Memory B cell (primary cell): ENCODE data around the gene SLC16A11.
"Not testable (repeated sequence)": the region's sequence is repeated elsewhere in the genome, so short reads cannot be mapped to it uniquely, and the experiment has no call there.

Experiments
- ATAC-seq: fragments of 150-1000 bp; cut with Tn5 transposase; 2 replicates; pipeline ENCODE4 v1.10.0; 2021; ENCODE audit warnings: low read depth, mild to moderate bottlenecking, moderate library complexity
- DNase-seq, 2 donors: peaks; one replicate each; pipeline ENCODE4 v3.0.0; 2022; ENCODE audit warnings: low spot score in 2 of 2
- H3K27ac Mint-ChIP-seq: one replicate; pipeline ENCODE4 v1.8.0; 2022; ENCODE audit warnings: mild to moderate bottlenecking, moderate library complexity, mixed read lengths
- H3K27me3 Mint-ChIP-seq: one replicate; pipeline ENCODE4 v1.8.0; 2022; ENCODE audit warnings: mixed read lengths
- H3K36me3 Mint-ChIP-seq: one replicate; pipeline ENCODE4 v1.8.0; 2022; ENCODE audit warnings: mild to moderate bottlenecking, mixed read lengths
- H3K4me1 Mint-ChIP-seq: one replicate; pipeline ENCODE4 v1.8.0; 2022; ENCODE audit warnings: mixed read lengths
- H3K4me3 Mint-ChIP-seq: one replicate; pipeline ENCODE4 v1.8.0; 2022; ENCODE audit warnings: mild to moderate bottlenecking, moderate library complexity, mixed read lengths
- H3K9me3 Mint-ChIP-seq: one replicate; pipeline ENCODE4 v1.8.0; 2022; ENCODE audit warnings: mixed read lengths

Gene SLC16A11, protein sequence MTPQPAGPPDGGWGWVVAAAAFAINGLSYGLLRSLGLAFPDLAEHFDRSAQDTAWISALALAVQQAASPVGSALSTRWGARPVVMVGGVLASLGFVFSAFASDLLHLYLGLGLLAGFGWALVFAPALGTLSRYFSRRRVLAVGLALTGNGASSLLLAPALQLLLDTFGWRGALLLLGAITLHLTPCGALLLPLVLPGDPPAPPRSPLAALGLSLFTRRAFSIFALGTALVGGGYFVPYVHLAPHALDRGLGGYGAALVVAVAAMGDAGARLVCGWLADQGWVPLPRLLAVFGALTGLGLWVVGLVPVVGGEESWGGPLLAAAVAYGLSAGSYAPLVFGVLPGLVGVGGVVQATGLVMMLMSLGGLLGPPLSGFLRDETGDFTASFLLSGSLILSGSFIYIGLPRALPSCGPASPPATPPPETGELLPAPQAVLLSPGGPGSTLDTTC

DNA sequence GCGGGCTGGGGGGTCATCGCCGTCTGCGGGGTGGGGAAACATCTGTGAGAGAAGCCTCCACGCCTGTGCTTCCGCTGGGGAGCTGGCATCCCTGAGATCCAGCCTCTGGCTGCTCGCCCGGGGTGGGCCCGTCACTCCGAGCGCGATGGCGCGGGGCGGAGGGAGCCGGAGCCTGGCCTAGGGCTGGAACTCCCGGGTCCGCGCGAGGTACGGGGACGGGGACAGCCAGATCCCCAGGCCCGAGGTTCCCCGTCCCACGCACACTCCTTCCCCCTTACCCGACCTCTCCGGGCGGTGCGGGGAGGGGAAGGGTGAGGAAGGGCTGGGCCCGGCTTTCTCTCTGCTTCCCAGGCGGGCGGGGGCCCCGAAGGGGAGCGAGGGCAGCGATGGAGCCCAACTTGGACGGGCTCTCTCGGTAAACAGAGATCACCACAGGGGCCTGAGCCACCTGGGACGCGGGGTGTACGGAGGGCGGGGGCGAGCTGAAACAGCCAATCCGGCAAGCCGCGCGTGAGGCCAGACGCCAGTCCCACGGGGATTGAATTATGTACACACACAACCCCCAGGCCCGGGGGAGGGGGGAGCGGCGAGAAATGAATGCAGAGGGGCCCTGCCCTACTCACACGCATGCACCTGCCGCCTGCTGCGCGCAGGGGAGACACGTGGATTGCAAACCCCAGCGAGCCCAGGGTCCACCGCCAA, at the start of gene SLC16A11:
TSS of gene SLC16A11 (minus strand) at position 596 of the 702 bp plus-strand sequence. CDS start at position 17, 579 bp downstream.
- ATAC-seq = peak; percentile 35
- Mint-ChIP-seq H3K27me3 (no peaks in the 10 kb centered on the region), H3K27ac (peak within 1 kb of the TSS; percentile 87), H3K9me3 (no peaks in the 10 kb centered on the region), H3K36me3 (peaks cover 4% of the 10 kb centered on the region), H3K4me3 (peak within 1 kb of the TSS; percentile 83), H3K4me1 (peaks cover 31% of the 10 kb centered on the region)
- DNase-seq = peak; percentile 36 to 59

DNA sequence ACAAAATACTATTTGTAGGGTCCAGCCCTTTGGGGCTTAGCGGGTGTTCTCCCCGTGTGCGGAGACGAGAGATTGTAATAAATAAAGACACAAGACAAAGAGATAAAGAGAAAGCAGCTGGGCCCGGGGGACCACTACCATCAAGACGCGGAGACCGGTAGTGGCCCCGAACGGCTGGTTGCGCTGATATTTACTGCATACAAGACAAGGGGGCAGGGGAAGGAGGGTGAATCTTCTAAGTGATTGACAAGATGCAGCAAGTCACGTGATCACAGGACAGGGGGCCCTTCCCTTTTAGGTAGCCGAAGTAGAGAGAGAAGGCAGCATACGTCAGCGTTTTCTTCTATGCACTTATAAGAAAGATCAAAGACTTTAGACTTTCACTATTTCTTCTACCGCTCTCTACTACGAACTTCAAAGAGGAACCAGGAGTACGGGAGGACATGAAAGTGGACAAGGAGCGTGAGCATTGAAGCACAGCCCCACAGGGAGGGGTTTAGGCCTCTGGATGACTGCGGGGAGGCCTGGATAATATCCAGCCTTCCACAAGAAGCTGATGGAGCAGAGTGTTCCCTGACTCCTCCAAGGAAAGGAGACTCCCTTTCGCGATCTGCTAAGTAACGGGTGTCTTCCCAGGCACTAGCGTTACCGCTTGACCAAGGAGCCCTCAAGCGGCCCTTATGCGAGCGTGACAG, 47.6 kb upstream of the SLC16A11 start:
- peaks cover 11% of the 10 kb centered on the region for H3K27me3 Mint-ChIP-seq
- peaks cover 22% of the 10 kb centered on the region for H3K4me1 Mint-ChIP-seq
- H3K9me3 Mint-ChIP-seq, ATAC-seq, DNase-seq, H3K27ac Mint-ChIP-seq, H3K36me3 Mint-ChIP-seq, H3K4me3 Mint-ChIP-seq: not testable (repeated sequence)

DNA sequence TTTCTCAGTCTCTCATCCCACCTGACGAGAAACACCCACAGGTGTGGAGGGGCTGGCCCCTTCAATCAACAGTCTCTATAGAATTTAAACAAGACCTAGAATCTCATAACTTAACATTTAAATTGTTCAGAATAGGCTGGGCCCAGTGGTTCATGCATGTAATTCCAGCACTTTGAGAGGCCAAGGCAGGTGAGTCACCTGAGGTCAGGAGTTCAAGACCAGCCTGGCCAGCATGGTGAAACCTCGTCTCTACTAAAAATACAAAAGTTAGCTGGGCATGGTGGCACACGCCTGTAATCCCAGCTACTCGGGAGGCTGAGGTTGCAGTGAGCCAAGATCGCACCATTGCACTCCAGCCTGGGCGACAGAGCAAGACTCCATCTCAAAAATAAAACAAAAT, 45.7 kb upstream of the SLC16A11 start:
- H3K27ac Mint-ChIP-seq, ATAC-seq, H3K36me3 Mint-ChIP-seq, H3K4me3 Mint-ChIP-seq, DNase-seq, H3K4me1 Mint-ChIP-seq, H3K9me3 Mint-ChIP-seq: not testable (repeated sequence)
- peaks cover 14% of the 10 kb centered on the region for H3K27me3 Mint-ChIP-seq

DNA sequence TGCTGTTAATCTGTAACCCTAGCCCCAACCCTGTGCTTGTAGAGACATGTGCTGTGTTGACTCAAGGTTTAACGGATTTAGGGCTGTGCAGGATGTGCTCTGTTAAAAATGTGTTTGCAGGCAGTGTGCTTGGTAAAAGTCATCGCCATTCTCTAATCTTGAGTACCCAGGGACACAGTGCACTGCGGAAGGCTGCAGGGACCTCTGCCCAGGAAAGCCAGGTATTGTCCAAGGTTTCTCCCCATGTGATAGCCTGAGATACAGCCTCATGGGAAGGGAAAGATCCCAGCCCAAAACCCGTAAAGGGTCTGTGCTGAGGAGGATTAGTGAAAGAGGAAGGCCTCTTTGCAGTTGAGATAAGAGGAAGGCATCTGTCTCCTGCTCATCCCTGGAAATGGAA, 44.5 kb upstream of the SLC16A11 start:
- DNase-seq, H3K4me3 Mint-ChIP-seq, ATAC-seq, H3K9me3 Mint-ChIP-seq, H3K36me3 Mint-ChIP-seq, H3K4me1 Mint-ChIP-seq, H3K27ac Mint-ChIP-seq: not testable (repeated sequence)
- H3K27me3 Mint-ChIP-seq = peaks cover 18% of the 10 kb centered on the region

DNA sequence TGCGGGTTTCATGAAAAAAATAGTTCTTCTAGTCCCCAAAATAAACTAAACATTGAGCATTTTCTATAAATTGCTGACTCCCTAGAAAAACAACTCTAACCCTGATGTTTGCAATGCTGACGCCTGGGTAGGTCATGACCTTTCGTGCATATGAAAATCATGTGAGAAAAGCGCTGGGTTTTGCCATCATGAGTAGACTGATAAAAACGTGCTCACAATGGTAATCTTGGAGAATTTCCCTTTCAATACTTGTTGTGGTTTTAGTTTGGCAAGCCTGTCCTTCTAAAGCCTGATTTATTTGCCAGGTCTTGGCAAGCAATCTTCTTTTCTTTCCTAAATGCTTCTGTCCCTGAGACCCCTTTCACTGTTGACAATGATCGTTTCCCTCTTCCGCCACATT, 40.2 kb upstream of the SLC16A11 start:
- ATAC-seq = no peak
- DNase-seq = no peak
- H3K36me3 Mint-ChIP-seq = no peaks in the 10 kb centered on the region
- H3K4me3 Mint-ChIP-seq = no peak overlapping the region
- H3K4me1 Mint-ChIP-seq = peaks cover 9% of the 10 kb centered on the region
- H3K9me3 Mint-ChIP-seq = no peaks in the 10 kb centered on the region
- no peak overlapping the region for H3K27ac Mint-ChIP-seq
- H3K27me3 Mint-ChIP-seq = peaks cover 15% of the 10 kb centered on the region

DNA sequence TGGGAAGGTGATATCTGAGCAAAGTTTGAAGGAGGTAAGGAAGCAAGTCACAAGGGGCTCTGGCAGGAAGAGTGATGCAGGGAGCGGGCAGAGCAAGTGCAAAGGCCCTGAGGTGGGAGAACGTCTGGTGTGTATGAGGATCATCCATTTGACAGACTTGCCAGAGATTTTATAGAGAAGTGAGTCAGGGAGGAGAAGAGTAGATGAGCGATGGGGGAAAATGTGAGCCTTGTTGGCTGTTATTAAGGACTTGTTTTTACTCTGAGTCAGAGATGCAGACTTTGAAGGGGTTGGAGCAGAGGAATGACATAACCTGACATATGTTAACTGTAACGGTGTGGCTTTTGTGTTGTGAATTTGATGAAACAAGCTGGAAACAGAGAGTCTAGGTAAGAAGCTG, 39.7 kb upstream of the SLC16A11 start:
- no peak overlapping the region for H3K4me3 Mint-ChIP-seq
- no peaks in the 10 kb centered on the region for H3K9me3 Mint-ChIP-seq
- no peaks in the 10 kb centered on the region for H3K36me3 Mint-ChIP-seq
- ATAC-seq (no peak), DNase-seq (no peak)
- peaks cover 13% of the 10 kb centered on the region for H3K27me3 Mint-ChIP-seq
- H3K27ac Mint-ChIP-seq = no peak overlapping the region
- H3K4me1 Mint-ChIP-seq = peaks cover 9% of the 10 kb centered on the region

DNA sequence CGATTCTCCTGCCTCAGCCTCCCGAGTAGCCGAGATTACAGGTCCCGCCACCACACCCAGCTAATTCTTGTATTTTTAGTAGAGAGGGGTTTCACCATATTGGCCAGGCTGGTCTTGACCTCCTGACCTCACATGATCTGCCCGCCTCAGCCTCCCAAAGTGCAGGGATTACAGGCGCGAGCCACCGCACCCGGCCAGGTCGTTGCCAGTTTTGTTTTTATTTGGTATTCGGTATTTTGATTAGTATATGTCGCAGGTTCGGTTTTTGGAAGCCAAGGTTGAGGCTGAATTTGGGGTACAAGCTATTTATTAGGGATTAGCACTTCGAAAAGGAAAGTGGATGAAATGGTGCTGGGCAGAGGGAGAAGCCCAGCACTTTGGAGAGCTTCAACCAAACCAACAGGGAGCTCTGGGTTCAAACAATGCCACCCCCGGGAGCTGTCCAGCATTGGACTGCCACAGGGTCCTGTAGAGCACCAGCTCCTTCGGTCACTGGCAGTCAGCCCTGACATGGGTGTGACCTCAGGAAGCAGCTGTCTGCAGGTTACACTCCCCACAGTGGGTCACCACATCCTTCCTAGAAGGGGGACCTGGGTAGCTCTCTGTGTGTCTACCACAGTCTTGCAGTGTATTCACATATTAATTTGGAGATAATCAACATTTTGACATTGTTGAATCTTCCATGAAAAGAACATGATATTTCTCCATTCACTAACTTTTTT, 37.6 kb upstream of the SLC16A11 start:
- DNase-seq = no peak
- Mint-ChIP-seq H3K9me3 (peaks cover 2% of the 10 kb centered on the region), H3K4me1 (peaks cover 12% of the 10 kb centered on the region), H3K27me3 (peaks cover 18% of the 10 kb centered on the region), H3K4me3 (no peak overlapping the region), H3K27ac (no peak overlapping the region), H3K36me3 (peaks cover 2% of the 10 kb centered on the region)
- ATAC-seq = peak; percentile 83

DNA sequence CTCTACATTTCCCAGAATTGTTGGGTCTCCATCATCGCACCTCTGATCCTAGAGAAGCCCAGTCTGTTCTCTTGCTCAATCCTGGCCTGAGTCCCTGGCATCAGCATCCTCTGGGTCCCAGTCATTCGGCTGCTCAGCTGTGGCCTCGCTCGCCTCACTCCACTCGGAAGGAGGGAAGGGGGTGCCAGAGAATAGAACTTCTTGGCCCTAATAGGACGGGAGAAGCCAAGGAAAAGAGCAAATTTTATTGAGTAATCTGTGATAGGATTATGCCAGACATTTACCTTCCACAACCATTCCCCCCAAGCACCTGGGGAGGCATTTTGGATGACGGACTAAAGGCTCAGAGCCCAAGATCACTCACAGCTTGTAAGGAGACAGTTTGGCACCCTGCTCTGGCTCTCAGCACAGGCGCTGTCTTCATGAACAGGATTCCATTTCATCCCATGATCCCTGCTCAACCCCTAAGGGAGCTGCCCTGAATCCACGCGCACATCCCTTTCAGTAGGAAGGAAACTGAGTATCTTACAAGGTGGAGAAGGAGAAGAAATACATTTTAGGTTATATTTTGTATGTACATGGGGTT, 36.7 kb upstream of the SLC16A11 start:
- peaks cover 2% of the 10 kb centered on the region for H3K9me3 Mint-ChIP-seq
- ATAC-seq (no peak), DNase-seq (no peak)
- peaks cover 15% of the 10 kb centered on the region for H3K27me3 Mint-ChIP-seq
- H3K36me3 Mint-ChIP-seq = peaks cover 2% of the 10 kb centered on the region
- no peak overlapping the region for H3K27ac Mint-ChIP-seq
- H3K4me1 Mint-ChIP-seq = peaks cover 12% of the 10 kb centered on the region
- no peak overlapping the region for H3K4me3 Mint-ChIP-seq

DNA sequence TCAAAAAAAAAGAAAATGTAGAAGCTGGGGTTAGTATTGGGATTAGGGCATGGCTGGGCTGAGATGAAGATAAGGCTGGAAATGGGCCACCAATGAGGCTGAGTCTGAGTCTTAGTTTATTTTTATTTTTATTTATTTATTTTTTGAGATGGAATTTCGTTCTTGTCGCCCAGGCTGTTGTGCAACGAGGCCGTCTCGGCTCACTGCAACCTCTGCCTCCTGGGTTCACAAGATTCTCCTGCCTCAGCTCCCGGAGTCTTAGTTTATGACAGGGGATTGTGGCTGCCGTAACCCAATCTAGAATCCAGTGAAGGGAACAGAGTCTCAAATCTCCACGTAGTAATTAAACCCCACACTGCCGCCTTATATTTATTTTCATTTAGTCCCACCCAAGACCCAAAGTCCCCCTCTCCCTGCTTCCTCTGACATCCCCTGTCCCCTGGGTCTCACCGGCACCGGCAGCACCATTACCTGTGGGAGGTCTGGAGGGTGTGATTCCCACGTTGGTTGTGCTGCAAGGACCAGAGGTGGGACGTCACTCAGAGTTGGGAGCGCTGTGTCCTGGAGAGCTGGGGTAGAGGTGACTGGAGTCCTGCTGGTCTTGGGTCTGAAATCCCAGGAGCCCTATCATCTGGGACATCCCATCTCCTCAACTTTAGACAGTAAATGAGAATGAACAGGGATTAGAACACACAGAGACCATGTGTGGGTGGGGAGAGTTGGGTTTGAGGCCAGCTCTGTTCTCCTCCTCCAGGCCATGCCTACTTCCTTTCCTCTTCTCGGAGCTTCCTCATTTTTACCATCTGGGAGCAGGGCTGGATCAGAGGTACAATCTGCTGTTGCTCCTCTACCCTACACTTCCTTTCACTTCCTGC, 35.9 kb upstream of the SLC16A11 start, which contains the start of gene CLEC10A:
TSS of gene CLEC10A (minus strand) at position 671 of the 875 bp plus-strand sequence. CDS start 1,439 bp downstream, outside the sequence.
- H3K27me3 Mint-ChIP-seq = peaks cover 15% of the 10 kb centered on the region
- ATAC-seq (no peak), DNase-seq (no peak)
- H3K9me3 Mint-ChIP-seq = peaks cover 2% of the 10 kb centered on the region
- peaks cover 2% of the 10 kb centered on the region for H3K36me3 Mint-ChIP-seq
- H3K4me1 Mint-ChIP-seq = peaks cover 12% of the 10 kb centered on the region
- H3K27ac Mint-ChIP-seq = no peak within 1 kb of the TSS
- no peak within 1 kb of the TSS for H3K4me3 Mint-ChIP-seq

DNA sequence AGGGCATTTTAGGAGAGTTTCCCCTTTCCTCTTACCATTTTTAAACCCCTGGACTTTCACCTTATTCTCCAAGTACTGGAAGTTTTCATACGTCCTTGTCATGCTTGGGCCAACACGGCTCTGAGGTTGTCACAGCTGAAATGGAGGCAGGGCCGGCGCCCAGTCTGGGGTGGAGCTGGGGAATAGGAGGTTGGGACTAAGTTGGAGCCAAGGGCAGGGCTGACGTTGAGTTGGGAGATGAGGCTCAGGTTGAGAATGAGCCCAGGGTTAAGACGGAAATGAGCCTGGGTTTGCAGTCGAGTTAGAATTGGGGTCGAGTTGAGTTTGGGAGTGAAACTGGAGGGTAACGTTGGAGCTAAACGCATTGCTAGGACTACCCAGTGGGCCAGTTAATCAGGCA, 34.8 kb upstream of the SLC16A11 start:
- ATAC-seq = no peak
- Mint-ChIP-seq H3K36me3 (peaks cover 2% of the 10 kb centered on the region), H3K9me3 (peaks cover 2% of the 10 kb centered on the region), H3K27me3 (peaks cover 14% of the 10 kb centered on the region), H3K27ac (no peak overlapping the region), H3K4me1 (peaks cover 12% of the 10 kb centered on the region), H3K4me3 (no peak overlapping the region)
- no peak for DNase-seq

DNA sequence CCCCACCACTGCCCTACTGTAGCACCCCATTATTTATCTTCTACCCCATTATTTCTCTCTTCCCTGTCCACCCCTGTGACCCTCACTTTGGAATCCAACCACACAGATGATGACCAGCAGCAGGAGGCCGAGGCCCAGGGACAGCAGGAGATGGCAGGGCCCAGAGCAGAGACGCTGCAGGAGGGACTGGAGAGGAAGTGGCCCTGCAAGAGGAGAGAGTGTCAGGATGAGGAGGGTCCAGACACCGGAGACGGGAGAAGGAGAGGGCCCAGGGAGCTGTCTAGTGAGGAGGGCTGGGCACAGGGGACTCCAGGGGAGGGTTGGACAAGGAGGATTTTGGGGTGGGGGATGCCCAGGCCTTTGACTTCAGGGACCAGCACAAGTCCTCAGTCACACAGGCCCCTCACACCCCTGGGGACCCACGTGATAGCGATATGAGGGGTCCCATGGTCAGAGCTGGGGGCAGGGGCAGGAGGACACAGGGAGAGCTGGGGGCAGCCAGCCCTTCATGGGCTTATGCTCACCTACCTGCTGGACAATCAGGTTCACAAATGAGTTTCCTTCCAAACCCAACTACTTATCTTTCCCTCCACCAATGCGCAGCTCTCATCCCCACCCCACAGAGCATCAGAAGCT, 34.1 kb upstream of the SLC16A11 start:
- Mint-ChIP-seq H3K4me3 (no peak overlapping the region), H3K9me3 (peaks cover 2% of the 10 kb centered on the region), H3K27ac (no peak overlapping the region), H3K36me3 (peaks cover 2% of the 10 kb centered on the region), H3K27me3 (peaks cover 10% of the 10 kb centered on the region), H3K4me1 (peaks cover 12% of the 10 kb centered on the region)
- ATAC-seq (no peak), DNase-seq (no peak)

DNA sequence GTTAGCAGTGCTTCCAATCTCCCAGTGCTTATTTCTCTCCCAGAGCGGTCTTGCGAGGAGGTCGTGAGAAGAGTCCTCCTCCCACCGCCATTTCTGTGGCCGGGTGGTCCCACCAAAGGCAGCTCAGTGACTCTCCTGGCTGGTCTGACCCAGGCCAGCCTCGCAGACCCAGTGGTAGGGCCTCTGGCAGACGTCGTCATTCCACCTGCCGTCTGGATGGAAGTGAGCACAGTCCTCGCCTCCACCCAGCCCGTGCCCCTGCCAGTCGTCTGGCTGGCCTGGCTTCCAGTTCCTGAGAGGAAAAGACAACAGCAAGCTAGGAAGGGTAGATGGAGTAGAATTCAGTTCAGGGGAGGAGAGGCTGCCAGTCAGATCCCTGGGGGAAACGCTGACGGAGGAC, 31.0 kb upstream of the SLC16A11 start:
- H3K27me3 Mint-ChIP-seq = peaks cover 10% of the 10 kb centered on the region
- no peak for ATAC-seq
- H3K4me1 Mint-ChIP-seq = peaks cover 3% of the 10 kb centered on the region

More for the DNA sequence above, 31.0 kb upstream of the SLC16A11 start:
- Mint-ChIP-seq H3K9me3 (peaks cover 2% of the 10 kb centered on the region), H3K36me3 (peaks cover 2% of the 10 kb centered on the region), H3K4me3 (no peak overlapping the region), H3K27ac (no peak overlapping the region)
- no peak for DNase-seq
